ENCODE data around the gene TBCD. TPM values are rescaled to one million over a fixed set of nuclear protein-coding genes. Genes with fewer than 3 reads are reported as not detected.

Gene TBCD
- total RNA-seq, 1 experiment from 2014 or later: 173 TPM

GRCh38 chr17:82905130-82905529 lies 153.3 kb downstream of the TBCD start:
- ATAC-seq: peak; percentile 28; the same call in 1 of the 2 replicates
- no peak for DNase-seq (ENCODE audit: low spot score)
- H3K27me3 Mint-ChIP-seq (ENCODE audit: low read depth): no peaks in the 10 kb centered on the region
- no peak overlapping the region for H3K4me3 Mint-ChIP-seq
- H3K36me3 Mint-ChIP-seq: peaks cover 37% of the 10 kb centered on the region
- H3K4me1 Mint-ChIP-seq: no peaks in the 10 kb centered on the region
- CTCF ChIA-PET: interaction anchor here (1.1 kb wide), 1 partner anchor 123 kb away, joined by 3 read pairs; no protein-coding TSS in a partner anchor
- no peak overlapping the region for H3K27ac Mint-ChIP-seq
- POLR2A ChIA-PET: no interaction called here
- no peaks in the 10 kb centered on the region for H3K9me3 Mint-ChIP-seq
- no peak for TF ChIP-seq HMGXB4 (CRISPR knock-in tag; IDR thresholded peaks at IDR 0.05)
- TF ChIP-seq ZNF281 (CRISPR knock-in tag; IDR thresholded peaks at IDR 0.05): no peak
- TF ChIP-seq USF2 (CRISPR knock-in tag; IDR thresholded peaks at IDR 0.05): no peak
- TF ChIP-seq ZBTB43 (CRISPR knock-in tag; IDR thresholded peaks at IDR 0.05): no peak
- TF ChIP-seq ZNF532 (CRISPR knock-in tag; IDR thresholded peaks at IDR 0.05; ENCODE audit: borderline replicate concordance): no peak
- TF ChIP-seq FOXK1 (CRISPR knock-in tag; IDR thresholded peaks at IDR 0.05): no peak
- TF ChIP-seq ZNF396 (CRISPR knock-in tag; IDR thresholded peaks at IDR 0.05; ENCODE audit: borderline replicate concordance): no peak
- TF ChIP-seq PRDM15 (CRISPR knock-in tag; IDR thresholded peaks at IDR 0.05): no peak
- TF ChIP-seq NFYB (CRISPR knock-in tag; conservative IDR thresholded peaks at IDR 0.05; ENCODE audit: low read depth): no peak
- no peak for TF ChIP-seq NR1H2 (CRISPR knock-in tag; IDR thresholded peaks at IDR 0.05)
- TF ChIP-seq TEAD1 (CRISPR knock-in tag; IDR thresholded peaks at IDR 0.05): no peak
- TF ChIP-seq ZNF263 (CRISPR knock-in tag; IDR thresholded peaks at IDR 0.05; ENCODE audit: low read depth): no peak
- no peak for TF ChIP-seq PRRX2 (CRISPR knock-in tag; IDR thresholded peaks at IDR 0.05)
- no peak for TF ChIP-seq CTCF (IDR thresholded peaks at IDR 0.05)
- TF ChIP-seq ZNF423 (CRISPR knock-in tag; IDR thresholded peaks at IDR 0.05): no peak
- no peak for TF ChIP-seq MAX (CRISPR knock-in tag; IDR thresholded peaks at IDR 0.05)
- TF ChIP-seq IRF2 (CRISPR knock-in tag; IDR thresholded peaks at IDR 0.05; ENCODE audit: borderline replicate concordance, low read depth): no peak
- no peak for TF ChIP-seq HMGA2 (CRISPR knock-in tag; IDR thresholded peaks at IDR 0.05)
